ENCODE measurements around the gene SALL4.

GRCh38 chr20:51738877-51739447 lies 63.4 kb downstream of the SALL4 start:
- TF ChIP-seq, protein P1, sequence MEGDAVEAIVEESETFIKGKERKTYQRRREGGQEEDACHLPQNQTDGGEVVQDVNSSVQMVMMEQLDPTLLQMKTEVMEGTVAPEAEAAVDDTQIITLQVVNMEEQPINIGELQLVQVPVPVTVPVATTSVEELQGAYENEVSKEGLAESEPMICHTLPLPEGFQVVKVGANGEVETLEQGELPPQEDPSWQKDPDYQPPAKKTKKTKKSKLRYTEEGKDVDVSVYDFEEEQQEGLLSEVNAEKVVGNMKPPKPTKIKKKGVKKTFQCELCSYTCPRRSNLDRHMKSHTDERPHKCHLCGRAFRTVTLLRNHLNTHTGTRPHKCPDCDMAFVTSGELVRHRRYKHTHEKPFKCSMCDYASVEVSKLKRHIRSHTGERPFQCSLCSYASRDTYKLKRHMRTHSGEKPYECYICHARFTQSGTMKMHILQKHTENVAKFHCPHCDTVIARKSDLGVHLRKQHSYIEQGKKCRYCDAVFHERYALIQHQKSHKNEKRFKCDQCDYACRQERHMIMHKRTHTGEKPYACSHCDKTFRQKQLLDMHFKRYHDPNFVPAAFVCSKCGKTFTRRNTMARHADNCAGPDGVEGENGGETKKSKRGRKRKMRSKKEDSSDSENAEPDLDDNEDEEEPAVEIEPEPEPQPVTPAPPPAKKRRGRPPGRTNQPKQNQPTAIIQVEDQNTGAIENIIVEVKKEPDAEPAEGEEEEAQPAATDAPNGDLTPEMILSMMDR (IDR thresholded peaks at IDR 0.05) = no peak
- no peak for TF ChIP-seq POLR2A (IDR thresholded peaks at IDR 0.05)

Data from prostate gland (tissue), 2 donors.